GM10847 (cell line): ENCODE measurements around the gene BMPR2.

Source experiments
- POLR2A ChIP-seq: IDR thresholded peaks from 2 replicates; pipeline ENCODE4 v1.6.1; 2011; ENCODE audit not compliant: insufficient read length; ENCODE audit errors: extremely low read depth

The BMPR2 gene

DNA sequence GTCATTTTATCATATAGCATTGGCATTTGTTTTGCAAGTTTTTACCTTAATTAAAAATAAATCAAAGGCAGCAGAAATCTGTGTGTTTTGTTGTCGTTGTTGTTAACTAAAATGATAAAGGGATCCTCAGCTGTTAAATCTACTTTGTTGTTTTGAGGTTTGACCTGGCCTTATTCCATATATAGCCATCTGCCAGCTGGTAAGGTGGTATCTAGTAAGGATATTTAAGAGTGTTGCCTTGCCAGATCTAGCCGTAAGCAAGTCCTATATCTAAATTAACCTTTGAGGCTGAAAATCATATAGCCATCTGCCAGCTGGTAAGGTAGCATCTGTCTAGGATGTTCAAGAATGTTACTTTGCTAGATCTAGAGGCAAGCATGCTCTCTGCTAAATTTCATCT, 56.6 kb downstream of the BMPR2 start:
- TF ChIP-seq POLR2A: no peak

DNA sequence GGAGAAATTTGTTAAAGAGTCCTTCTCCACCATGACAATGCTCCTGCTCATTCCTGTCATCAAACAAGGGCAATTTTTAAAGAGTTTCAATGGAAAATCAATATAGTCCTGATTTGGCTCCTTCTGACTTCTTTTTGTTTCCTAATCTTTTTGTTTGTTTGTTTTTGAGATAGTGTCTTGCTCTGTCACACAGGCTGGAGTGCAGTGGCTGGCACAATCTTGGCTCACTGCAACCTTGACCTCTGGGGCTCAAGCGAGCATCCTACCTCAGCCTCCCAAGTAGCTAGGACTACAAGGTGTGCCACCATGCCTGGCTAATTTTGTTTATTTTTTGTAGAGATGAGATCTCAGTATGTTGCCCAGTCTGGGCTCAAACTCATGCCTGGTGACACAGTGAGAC, 58.3 kb downstream of the BMPR2 start:
- no peak for TF ChIP-seq POLR2A

DNA sequence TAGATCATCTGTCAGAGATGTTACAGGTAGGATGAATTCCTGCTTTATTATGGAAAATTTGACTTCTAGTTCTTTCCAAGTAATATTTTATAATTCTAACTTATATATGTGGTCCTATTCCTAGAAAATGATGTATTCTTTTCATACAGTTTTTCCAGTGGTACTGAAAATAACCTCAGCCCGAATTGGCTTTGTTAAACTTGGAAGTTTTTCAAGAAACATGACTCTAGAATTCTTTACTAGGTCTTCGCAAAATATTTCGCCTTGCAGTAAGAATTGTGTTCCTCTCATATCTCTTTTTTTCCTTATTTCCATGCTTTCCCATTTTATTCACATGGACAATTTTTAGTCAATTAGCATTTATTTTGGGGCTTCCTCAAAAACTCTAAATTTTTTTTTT, 60.5 kb downstream of the BMPR2 start:
- TF ChIP-seq POLR2A: no peak

DNA sequence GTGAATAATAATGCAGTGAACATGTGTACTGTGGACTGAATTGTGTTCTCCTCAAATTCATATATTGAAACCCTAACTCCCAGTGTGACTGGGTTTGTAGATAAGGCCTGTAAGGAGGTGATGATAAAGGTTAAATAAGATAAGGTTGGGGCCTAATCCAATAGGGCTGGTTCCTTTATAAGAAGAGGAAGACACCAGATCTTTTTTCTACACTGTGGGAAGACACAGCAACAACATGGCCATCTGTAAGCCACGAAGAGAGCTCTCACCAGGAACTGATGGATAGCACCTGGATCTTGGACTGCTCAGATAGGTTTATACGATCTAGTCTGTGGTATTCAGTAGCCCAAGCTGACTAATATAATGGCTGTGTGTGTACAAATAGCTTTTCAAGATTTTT, 66.8 kb downstream of the BMPR2 start:
- TF ChIP-seq POLR2A: no peak

DNA sequence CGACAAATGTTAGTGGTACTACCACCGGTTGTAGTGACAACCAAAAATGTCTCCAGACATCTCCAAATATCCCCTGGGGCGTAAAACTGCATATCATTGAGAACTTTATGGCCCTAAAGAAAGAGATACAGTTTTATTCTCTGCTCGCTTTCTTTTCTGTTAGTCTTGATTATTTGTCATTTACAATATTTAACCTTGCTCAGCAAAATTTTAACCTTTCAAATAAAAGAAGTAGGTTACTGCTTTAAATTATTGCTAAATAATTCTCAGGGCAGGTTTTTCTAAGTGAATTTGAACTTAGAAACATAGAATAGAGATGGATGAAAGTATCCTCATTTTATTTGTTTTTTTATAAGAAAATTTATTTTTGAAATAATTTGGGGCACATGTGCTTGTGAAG, 67.9 kb downstream of the BMPR2 start:
- TF ChIP-seq POLR2A: no peak

DNA sequence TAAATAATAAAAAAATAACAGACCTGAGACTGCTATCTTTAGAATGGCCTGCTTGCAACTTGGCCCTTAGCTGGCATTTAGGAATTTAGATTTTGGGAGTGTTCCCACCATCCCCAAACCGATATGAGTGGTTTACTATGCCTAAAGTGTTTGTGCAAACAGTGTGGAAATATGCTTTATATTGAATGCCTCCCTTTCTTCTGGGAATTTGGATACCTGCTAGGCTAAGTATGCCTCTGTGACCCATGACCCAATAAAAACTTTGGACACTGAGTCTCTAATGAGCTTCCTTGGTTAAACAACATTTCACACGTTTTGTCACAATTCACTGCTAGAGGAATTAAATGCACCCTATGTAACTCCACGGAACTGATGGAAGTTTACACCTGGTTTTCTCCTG, 73.2 kb downstream of the BMPR2 start:
- TF ChIP-seq POLR2A: no peak

DNA sequence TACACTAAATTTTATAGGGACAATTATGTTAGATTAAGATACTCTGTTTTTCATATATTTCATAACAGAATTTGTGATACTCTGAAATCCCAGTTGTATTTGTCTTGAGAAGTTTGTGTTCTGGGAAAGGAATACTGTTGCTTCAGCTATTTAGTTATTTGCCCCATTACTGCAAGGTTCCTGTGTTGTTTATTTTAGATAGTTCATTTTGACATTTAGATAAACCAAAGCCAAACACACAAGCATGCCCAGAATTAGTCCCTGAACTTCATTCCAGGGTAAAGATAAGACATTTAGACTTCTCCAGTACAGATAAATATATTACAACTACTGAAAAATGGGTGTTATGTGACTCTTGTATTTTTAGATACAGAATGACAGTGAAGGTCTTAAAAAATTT, 74.7 kb downstream of the BMPR2 start:
- TF ChIP-seq POLR2A: no peak

DNA sequence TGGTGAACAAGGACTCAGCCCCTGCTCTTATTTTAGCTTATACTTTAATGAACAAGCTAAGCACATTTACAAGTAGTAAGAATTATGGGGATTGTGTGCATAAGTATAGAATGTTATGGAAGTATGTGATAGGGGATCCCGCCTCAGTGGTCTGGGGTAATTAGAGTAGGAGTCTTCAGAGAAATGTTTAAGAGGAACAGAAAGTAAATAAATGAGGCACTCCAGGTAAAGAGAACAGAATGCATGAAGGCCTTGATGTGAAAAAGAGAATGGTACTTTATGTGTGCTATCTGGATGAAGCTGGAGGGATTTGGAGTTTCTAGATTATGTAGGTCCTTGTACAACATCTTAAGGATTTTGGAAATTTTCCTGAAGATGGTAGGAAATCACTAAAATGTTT, 76.6 kb downstream of the BMPR2 start:
- no peak for TF ChIP-seq POLR2A

DNA sequence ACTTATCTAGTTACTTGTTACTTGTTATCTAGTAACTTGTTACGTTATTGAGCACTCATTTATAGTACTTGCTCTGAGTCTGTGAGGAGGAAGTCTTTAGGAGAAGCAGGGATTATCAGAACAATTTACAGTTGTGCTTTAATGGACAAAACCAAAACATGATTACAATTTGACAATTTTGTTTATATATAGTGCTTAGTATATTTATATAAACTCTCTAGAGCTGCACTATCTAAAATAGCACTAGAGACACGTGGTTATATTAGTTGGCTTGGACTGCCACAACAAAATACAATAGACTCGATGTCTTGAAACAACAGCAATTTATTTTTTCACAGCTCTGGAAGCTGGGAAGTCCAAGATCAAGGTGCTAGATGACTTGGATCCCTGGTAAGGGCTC, 78.4 kb downstream of the BMPR2 start:
- no peak for TF ChIP-seq POLR2A

DNA sequence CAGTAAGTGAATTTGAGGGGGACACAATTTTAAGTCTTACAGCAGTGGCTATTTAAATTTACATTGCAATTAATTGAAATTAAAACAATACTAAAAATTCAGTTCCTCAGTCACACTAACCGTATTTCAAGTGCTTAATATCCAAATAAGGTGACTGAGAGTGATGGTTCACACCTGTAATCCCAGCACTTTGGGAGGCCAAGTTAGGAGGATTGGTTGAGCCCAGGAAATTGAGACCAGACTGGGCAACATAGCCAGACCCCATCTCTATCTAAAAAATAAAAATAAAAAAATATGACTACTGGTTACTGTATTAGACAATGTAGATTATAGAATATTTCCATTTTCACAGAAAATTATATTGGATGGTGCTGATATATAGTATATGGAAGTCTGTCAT, 79.0 kb downstream of the BMPR2 start:
- TF ChIP-seq POLR2A: no peak

DNA sequence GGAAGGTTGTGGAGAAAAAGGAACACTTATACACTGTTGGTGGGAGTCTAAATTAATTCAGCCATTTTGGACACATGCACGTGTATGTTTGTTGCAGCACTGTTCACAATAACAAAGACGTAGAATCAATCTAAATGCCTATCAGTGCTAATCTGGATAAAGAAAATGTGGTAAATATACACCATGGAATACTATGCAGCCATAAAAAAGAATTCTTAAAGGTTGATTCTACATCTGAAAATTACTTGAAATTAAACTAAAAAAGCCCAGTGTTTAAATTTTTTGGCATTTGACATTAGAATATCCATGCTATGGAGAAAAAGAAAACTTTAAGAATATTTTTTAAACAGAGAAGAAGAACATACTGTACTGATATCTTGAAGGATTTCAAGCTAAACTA, 84.0 kb downstream of the BMPR2 start:
- TF ChIP-seq POLR2A: no peak

DNA sequence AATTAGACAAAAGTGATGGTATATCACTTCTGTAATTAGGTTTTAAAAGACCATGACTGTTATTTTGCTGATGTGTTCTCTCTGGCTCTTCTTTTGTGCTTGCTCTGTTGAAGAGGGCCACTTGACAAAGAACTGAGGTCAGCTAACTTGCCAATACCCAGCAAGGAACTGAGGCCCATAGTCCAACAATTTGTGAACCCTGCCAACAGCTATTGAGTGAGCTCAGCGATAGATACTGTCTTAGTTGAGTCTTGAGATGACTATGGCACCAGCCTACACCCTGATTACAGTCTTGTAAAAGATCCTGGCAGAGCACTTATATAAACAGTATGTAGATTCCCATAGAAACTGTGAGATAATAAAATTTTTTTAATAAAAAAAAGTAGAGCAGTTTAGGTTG, 103.0 kb downstream of the BMPR2 start:
- TF ChIP-seq POLR2A: no peak

DNA sequence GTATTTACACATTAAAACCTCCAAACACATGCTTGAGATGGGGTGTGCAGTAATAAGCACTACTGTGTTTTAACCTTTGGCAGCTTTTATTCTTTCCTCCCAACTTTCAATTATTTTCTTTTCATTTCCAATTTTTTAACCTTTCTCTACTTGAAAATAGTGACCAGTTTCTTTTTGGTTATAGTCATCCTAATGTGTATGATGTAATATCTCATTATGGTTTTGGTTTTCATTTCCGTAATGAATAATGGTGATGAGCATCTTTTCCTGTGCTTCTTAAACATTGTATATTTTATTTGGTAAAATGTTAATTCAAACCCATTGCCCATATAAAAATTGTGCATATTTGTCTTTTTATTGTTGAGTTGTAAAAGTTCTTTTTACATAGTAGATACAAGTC, 103.5 kb downstream of the BMPR2 start:
- TF ChIP-seq POLR2A: no peak

DNA sequence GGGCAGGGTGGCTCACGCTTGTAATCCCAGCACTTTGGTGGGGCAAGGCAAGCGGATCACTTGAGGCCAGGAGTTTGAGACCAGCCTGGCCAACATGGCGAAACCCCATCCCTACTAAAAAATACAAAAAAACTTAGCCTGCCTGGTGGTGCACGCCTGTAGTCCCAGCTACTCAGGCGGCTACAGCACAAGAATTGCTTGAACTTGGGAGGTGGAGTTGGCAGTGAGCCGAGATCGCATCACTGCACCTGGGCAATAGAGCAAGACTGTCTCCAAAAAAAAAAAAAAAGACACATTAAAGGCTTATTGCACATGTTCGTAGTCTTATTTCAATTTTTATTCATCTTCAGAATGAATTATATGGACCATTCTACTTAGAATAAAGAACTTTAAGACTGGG, 110.2 kb downstream of the BMPR2 start:
- TF ChIP-seq POLR2A: no peak

DNA sequence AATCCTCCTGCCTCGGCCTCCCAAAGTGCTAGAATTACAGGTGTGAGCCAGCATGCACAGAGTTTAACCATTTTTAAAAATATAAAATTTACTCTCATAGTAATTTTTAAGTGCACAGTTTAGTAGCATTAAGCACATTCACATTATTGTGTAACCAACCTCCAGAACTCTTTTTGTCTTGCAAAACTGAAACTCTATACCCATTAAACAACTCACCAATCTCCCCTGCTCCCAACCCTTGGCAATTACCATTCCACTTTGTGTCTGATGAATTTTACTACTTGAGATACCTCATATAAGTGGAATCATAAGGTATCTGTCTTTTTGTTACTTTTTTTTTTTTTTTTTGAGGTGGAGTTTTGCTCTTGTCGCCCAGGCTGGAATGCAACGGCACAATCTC, 112.5 kb downstream of the BMPR2 start:
- TF ChIP-seq POLR2A: no peak

DNA sequence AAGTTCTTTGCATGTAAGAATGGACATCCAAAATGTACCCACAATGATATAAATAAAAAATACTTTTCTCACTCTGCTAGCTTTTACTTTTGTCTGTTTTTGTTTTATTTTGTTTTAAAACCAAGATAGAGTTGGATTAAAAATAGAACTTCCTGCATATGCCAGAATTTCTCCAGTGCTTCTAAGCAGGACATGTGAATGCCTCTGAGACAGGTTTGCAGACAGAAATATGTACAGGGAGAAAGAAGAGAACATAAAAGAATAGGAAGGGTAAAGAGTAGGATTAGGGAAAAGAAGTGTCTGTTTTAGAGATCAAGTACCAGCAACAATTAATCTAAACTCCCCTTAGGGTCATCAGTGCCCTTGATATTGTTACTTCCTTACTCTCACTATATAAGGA, 114.4 kb downstream of the BMPR2 start:
- no peak for TF ChIP-seq POLR2A

DNA sequence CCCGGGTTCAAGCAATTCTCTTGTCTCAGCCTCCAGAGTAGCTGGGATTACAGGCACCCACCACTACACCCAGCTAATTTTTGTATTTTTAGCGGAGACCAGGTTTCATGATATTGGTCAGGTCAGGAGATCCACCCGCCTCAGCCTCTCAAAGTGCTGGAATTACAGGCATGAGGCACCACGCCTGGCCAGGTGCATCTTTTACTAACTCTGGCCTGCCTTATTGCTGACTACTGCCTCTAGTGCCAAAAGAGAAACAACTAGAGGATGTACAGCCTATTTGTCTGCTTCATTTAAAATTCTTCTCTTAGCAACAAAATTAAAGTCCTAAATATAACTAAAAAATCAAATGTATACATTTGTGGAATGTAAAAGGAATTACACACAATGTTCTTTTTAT, 115.4 kb downstream of the BMPR2 start:
- TF ChIP-seq POLR2A: no peak
